ENCODE measurements around the gene LRIT2.

- TF ChIP-seq CTCF (conservative IDR thresholded peaks at IDR 0.05; ENCODE audit: low read length) (no peak), EZH2phosphoT487 (IDR thresholded peaks at IDR 0.05; ENCODE audit: borderline replicate concordance, low read depth, low read length) (no peak)
Measured at GRCh38 chr10:84196941-84197340, 28.4 kb downstream of the LRIT2 start.
